GM12878 (cell line): ENCODE measurements around the gene AGBL3. TPM values are rescaled to one million over a fixed set of nuclear protein-coding genes. Genes with fewer than 3 reads are reported as not detected.

Experiments
- ATAC-seq: fragments of 200-7000 bp; cut with Tn5 transposase; 3 replicates; pipeline ENCODE4 v1.9.1; 2020; ENCODE audit warnings: mild to moderate bottlenecking, moderate library complexity
- BruUV-seq: library from RNA; stranded (reverse); fragments of 400-500 nt; replicated peaks from 2 replicates; lab custom pipeline; 2021; lab: Mats Ljungman, UMichigan
- CTCF ChIA-PET: fragments of 300-600 bp; sonication (Branson Sonifier 250); formaldehyde crosslinking; extraction: SDS; loops from one replicate; lab custom pipeline; 2021; ENCODE audit warnings: inconsistent platforms; lab: Yijun Ruan, JAX
- POLR2A ChIA-PET: fragments of 350-600 bp; formaldehyde crosslinking; extraction: SDS; loops from one replicate; lab custom pipeline; 2021; ENCODE audit warnings: inconsistent platforms; lab: Charles Lee
- RAD21 ChIA-PET: fragments of 300-600 bp; sonication (Branson Sonifier 250); formaldehyde crosslinking; loops from one replicate; lab custom pipeline; 2023; ENCODE audit warnings: antibody characterized with exemption; ENCODE audit not compliant: unreplicated experiment; lab: Charles Lee
- SMC1A ChIA-PET: fragments of 300-600 bp; sonication (Branson Sonifier 250); formaldehyde crosslinking; loops from one replicate; lab custom pipeline; 2023; ENCODE audit not compliant: unreplicated experiment, uncharacterized antibody; lab: Charles Lee
- DNase-seq: peaks from one replicate; pipeline ENCODE4 v3.0.0-alpha.2; 2011; ENCODE audit warnings: low read depth, low spot score
- FAIRE-seq: peaks from 3 replicates; lab custom pipeline; 2011; peaks lifted over from hg19 to GRCh38; lab: Jason Lieb, UNC
- H2AFZ ChIP-seq: 2 replicates; pipeline ENCODE4 v1.6.0; 2011; ENCODE audit warnings: low read depth, low read length, control low read depth; ENCODE audit not compliant: control insufficient read depth
- H3K27ac ChIP-seq: 2 replicates; pipeline ENCODE4 v1.5.1; 2011; ENCODE audit warnings: control low read depth; ENCODE audit not compliant: control insufficient read depth, insufficient read depth
- H3K27me3 ChIP-seq, 2 experiments: replicated peaks in 1 of 2; 2 replicates each; pipeline versions ENCODE4 v1.6.0 to v1.6.1; 2011; ENCODE audit warnings: low read length in 1 of 2; ENCODE audit not compliant: control insufficient read depth in 2 of 2, insufficient read depth in 2 of 2
- H3K36me3 ChIP-seq, 2 experiments: 2 replicates each; pipeline ENCODE4 v1.5.1; 2011; ENCODE audit warnings: low read length in 1 of 2; ENCODE audit not compliant: control insufficient read depth in 2 of 2, insufficient read depth in 2 of 2
- H3K4me1 ChIP-seq: 2 replicates; pipeline ENCODE4 v1.6.1; 2011; ENCODE audit warnings: mild to moderate bottlenecking, low read length, moderate library complexity, mixed read lengths; ENCODE audit not compliant: control insufficient read depth, insufficient read depth
- H3K4me2 ChIP-seq: 2 replicates; pipeline ENCODE4 v1.6.0; 2011; ENCODE audit warnings: control low read depth; ENCODE audit not compliant: control insufficient read depth, insufficient read depth
- H3K4me3 ChIP-seq: fragments of 200-600 bp; sonication (generic); 2 replicates; pipeline ENCODE4 v1.5.1; 2016
- H3K79me2 ChIP-seq: 2 replicates; pipeline ENCODE4 v1.6.0; 2011; ENCODE audit warnings: low read length; ENCODE audit not compliant: control insufficient read depth, insufficient read depth
- H3K9ac ChIP-seq: 2 replicates; pipeline ENCODE4 v1.8.0; 2011; ENCODE audit warnings: low read length, control low read depth, mixed read lengths; ENCODE audit not compliant: control insufficient read depth, insufficient read depth
- H3K9me3 ChIP-seq: replicated peaks from 3 replicates; pipeline ENCODE4 v1.5.1; 2011; ENCODE audit warnings: mild to moderate bottlenecking, low read length; ENCODE audit not compliant: control insufficient read depth, insufficient read depth
- H4K20me1 ChIP-seq: 2 replicates; pipeline ENCODE4 v1.6.0; 2011; ENCODE audit not compliant: control insufficient read depth, insufficient read depth
- E2F8 ChIP-seq: fragments of 450-650 bp; IDR thresholded peaks from 2 replicates; pipeline ENCODE4 v1.6.1; 2018; ENCODE audit warnings: mild to moderate bottlenecking, low read depth, moderate library complexity; ENCODE audit not compliant: partially characterized antibody
- FOS ChIP-seq: IDR thresholded peaks from 3 replicates; pipeline ENCODE4 v1.6.1; 2011; ENCODE audit warnings: borderline replicate concordance; ENCODE audit not compliant: insufficient read length; ENCODE audit errors: extremely low read depth
- ZBTB40 ChIP-seq: fragments of 450-650 bp; IDR thresholded peaks from 2 replicates; pipeline ENCODE4 v1.6.1; 2016; ENCODE audit warnings: mild to moderate bottlenecking, moderate library complexity, borderline replicate concordance
- WGBS: methylation state at CpG from one replicate; pipeline ENCODE4 v1.1.6; 2016; ENCODE audit warnings: low lambda C conversion rate; ENCODE audit not compliant: insufficient replicate concordance, insufficient coverage; ENCODE audit errors: missing lambda C conversion rate; 5-methylcytosine and 5-hydroxymethylcytosine counted together
- in situ Hi-C: fragments of 300-500 bp; cut with MboI; formaldehyde crosslinking; loops from 9 replicates; pipeline ENCODE4 v1.14.3; 2018; ENCODE audit warnings: mixed read lengths
- intact Hi-C: fragments of 100-400 bp; cut with micrococcal nuclease; formaldehyde crosslinking; loops from one replicate; pipeline ENCODE4 v1.14.2; 2022; ENCODE audit not compliant: unreplicated experiment
- polyA plus RNA-seq, 11 experiments: library from polyadenylated mRNA; depleted of rRNA in 4 of 11; unstranded in 6 of 11; stranded (reverse) in 5 of 11; fragments of >200 nt; fragmentation: Nextera tagmentation in 4 of 11; fragmentation: Illumina TruSeq in 1 of 11; extraction: Ambion mirVana in 4 of 11; extraction: Trizol in 1 of 11; gene quantifications; 1 replicate in 1 of 11; 2 replicates in 10 of 11; pipeline versions ENCODE4 v1.2.1 to v1.2.3, GENCODE V29; 2011 to 2016; ENCODE audit warnings: inconsistent platforms in 2 of 11, missing spikeins in 2 of 11, low read depth in 1 of 11
- total RNA-seq, 4 experiments: library from RNA; depleted of rRNA in 3 of 4; stranded (reverse); fragments of >200 nt in 3 of 4; fragmentation: Illumina TruSeq in 1 of 4; extraction: Trizol in 1 of 4; gene quantifications; 2 replicates each; pipeline versions ENCODE4 v1.2.1 to v1.2.3, GENCODE V29; 2013 to 2021

Gene AGBL3
- total and polyA plus RNA-seq, 10 of the 15 experiments (the other 5 are each of a cell fraction or from before 2014, with no cell fraction given): 0.82 to 12.4 (median 3.7) TPM

GRCh38 chr7:135158874-135159273, 172.6 kb downstream of the AGBL3 start:
- H3K27me3 ChIP-seq: no peaks in the 10 kb centered on the region
- FAIRE-seq: no peak
- peaks cover 32% of the 10 kb centered on the region for H3K9me3 ChIP-seq
- RAD21 ChIA-PET: interaction anchor here (1.2 to 9.0 kb wide), 4 partner anchors 9 to 172 kb away, joined by 3 to 84 read pairs (median 10); partner anchors contain the start of genes CYREN and TMEM140
- in situ Hi-C loops: no loop called here
- peak overlapping the region; percentile 84; the same call in 1 of the 2 replicates for H3K27ac ChIP-seq
- H3K36me3 ChIP-seq: peaks cover 9 to 12% of the 10 kb centered on the region in 2 experiments; a peak in 3 of 4 replicates
- no peak for ATAC-seq
- H3K4me1 ChIP-seq: peaks cover 32% of the 10 kb centered on the region
- H3K4me2 ChIP-seq: peak overlapping the region; percentile 72; the same call in 1 of the 2 replicates
- no TSS peak for BruUV-seq
- DNase-seq: no peak
- SMC1A ChIA-PET: interaction anchor here (1.5 to 7.0 kb wide), 5 partner anchors 10 to 173 kb away, joined by 6 to 108 read pairs (median 23); partner anchors contain the start of genes AGBL3, CYREN and TMEM140
- WGBS: 100% methylated on average over 6 of the region's 6 CpGs
- no peak for TF ChIP-seq ZBTB40
- TF ChIP-seq FOS: no peak
- TF ChIP-seq E2F8: no peak
- H3K9ac ChIP-seq: no peak overlapping the region
- no peak overlapping the region for H3K4me3 ChIP-seq
- peaks cover 37% of the 10 kb centered on the region for H3K79me2 ChIP-seq
- POLR2A ChIA-PET: interaction anchor here (3.9 to 15.9 kb wide), 3 partner anchors 11 to 171 kb away, joined by 19 to 169 read pairs (median 31); partner anchors contain the start of genes AGBL3, CYREN and TMEM140
- intact Hi-C loops: no loop called here
- CTCF ChIA-PET: interaction anchor here (0.6 to 4.4 kb wide), 6 partner anchors 10 to 214 kb away, joined by 3 to 28 read pairs (median 4); partner anchors contain the start of genes AGBL3 and TMEM140
- H4K20me1 ChIP-seq: no peaks in the 10 kb centered on the region
- no peak overlapping the region for H2AFZ ChIP-seq
